GM12801 (cell line): Measurements from ENCODE around the gene HK3.

Experiments used
- TF ChIP-seq, protein P1 (sequence below): IDR thresholded peaks from one replicate; pipeline ENCODE4 v1.5.1; 2011; ENCODE audit warnings: control low read depth; ENCODE audit not compliant: insufficient read length; ENCODE audit errors: extremely low read depth

HK3 gene

GRCh38 chr5:176856746-176857145 is 42.4 kb downstream of the HK3 start:
- TF ChIP-seq, protein P1, sequence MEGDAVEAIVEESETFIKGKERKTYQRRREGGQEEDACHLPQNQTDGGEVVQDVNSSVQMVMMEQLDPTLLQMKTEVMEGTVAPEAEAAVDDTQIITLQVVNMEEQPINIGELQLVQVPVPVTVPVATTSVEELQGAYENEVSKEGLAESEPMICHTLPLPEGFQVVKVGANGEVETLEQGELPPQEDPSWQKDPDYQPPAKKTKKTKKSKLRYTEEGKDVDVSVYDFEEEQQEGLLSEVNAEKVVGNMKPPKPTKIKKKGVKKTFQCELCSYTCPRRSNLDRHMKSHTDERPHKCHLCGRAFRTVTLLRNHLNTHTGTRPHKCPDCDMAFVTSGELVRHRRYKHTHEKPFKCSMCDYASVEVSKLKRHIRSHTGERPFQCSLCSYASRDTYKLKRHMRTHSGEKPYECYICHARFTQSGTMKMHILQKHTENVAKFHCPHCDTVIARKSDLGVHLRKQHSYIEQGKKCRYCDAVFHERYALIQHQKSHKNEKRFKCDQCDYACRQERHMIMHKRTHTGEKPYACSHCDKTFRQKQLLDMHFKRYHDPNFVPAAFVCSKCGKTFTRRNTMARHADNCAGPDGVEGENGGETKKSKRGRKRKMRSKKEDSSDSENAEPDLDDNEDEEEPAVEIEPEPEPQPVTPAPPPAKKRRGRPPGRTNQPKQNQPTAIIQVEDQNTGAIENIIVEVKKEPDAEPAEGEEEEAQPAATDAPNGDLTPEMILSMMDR: no peak

DNA sequence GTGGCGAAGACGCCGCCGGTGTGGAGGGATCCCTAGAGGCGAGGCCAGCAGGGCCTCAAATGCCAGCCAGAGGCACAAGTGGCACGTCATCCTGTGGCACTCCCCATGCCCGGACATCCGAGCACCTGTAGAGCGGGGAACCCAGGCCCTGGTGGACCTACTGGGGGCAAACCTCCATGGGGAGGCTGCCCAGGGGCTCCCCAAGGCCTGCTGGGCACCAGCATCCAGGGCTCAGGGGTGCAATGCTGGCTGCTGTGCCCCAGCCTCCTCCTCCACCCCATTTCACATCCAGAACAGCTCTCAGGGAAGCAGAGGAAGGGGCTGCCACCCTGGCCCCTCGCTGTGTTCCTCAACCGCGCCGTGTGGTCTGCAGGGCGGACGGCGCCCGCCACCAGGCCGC is 43.5 kb downstream of the HK3 start:
- TF ChIP-seq, protein P1: no peak

GRCh38 chr5:176854164-176854563 is 45.0 kb downstream of the HK3 start:
- TF ChIP-seq, protein P1: no peak

- TF ChIP-seq, protein P1: no peak
Observed at GRCh38 chr5:176853151-176853778, 45.9 kb downstream of the HK3 start.

- TF ChIP-seq, protein P1: no peak
Observed at GRCh38 chr5:176851871-176852658, 47.1 kb downstream of the HK3 start.

DNA sequence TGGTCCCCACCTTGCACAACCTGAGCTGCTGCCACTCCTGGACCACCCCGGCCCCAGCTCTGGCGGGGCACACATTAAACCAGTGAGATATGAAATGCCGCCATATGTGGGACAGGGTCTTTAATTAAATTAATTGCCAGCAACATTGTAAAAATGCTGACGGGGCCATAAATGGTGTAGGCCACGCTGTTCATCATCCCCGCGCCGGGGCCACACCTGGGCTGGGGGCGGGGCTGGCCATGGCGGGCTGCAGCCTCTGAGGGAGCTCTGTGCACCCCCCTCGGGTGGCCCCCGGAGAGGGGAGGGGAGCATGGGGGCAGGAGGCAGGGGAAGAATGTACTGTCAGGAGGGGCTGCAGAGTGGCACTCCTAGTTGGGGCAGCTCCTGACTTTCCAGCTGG is 47.8 kb downstream of the HK3 start:
- TF ChIP-seq, protein P1: no peak

- TF ChIP-seq, protein P1: no peak
Observed at GRCh38 chr5:176850371-176851245, 48.5 kb downstream of the HK3 start.
